CD4-positive, alpha-beta T cell treated with Interleukin-6 at 100 ng/mL for 8 hours (primary cell): Measurements from ENCODE around the gene RAB13.

Source experiments
- DNase-seq: peaks from one replicate; pipeline ENCODE4 v3.0.0-alpha.2; 2020; ENCODE audit warnings: mixed read lengths, low spot score

The RAB13 gene

DNA sequence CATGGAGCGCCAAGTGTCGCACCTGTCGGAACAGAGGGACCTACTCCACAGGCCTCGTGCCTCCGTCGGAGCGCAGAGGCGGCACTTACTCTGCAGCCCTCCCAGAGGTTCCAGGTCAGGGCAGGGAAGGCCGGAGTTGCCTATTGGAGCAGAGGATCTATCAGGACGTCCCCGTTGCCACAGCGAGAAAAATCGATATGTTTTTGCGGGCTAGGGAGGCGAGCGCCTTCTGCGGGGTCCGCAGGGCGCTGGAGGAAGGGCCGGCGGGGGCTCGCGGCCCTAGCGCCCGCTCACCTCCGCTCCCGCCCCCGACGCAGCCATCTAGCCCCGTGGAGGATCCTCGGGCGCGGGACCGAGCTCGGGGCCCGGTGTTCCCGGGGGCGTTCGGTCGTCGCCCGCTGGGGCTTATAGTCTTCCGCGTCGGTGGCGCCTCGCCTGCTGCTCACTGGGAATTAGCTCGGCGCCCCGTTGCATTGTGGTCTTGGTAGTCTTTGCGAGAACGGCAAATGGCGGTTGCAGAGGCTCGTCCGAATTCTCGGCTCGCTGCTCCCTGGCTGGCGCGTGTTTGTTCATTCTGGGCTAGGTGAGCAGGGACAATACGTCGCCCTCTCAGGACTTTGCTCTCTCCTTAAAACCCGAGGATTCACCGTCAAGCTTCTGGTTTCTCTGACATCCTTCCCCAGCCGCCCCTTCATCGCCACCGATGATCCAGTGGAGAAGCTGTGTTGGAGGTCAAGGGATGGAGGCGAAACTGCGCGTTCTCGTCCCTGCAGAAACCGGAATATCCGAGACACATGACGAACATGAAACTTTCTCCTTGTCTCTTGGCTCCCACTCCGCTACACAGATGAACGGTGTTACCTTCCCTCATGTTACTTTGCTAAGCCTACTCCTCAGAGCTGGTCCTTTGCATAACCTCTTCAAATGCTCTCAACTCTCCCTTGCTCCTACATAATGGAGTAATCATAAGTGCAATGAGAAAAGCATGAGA, 8.6 kb downstream of the RAB13 start, which contains the start of gene JTB:
TSS of gene JTB (minus strand) at position 425 of the 991 bp plus-strand sequence. CDS start at position 3, 422 bp downstream.
- peak; percentile 77 for DNase-seq

GRCh38 chr1:153976819-153977249, 9.3 kb downstream of the RAB13 start:
- DNase-seq, result no peak

DNA sequence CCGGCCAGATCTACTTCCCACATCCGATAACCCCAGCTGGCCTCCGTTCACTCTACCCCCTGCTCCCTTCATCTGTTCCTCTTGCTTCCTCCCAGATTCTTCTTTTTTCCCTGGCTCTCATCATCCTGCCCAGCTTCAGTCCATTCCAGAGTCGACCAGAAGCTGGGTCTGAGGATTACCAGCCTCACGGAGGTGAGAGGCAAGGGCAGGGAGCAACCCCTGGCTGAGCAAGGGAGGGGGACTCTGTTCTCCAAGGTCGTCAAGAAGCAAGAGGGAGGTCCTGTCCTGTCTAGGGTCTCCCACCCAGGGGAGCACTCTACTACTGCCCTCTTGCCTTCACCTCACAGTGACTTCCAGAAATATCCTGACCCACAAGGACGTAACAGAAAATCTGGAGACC, 12.6 kb downstream of the RAB13 start:
- DNase-seq, result no peak

- DNase-seq, result no peak
Observed at GRCh38 chr1:153973071-153973470, 13.1 kb downstream of the RAB13 start.

- DNase-seq, result no peak
Observed at GRCh38 chr1:153970346-153970745, 15.8 kb downstream of the RAB13 start.

- no peak for DNase-seq
Observed at GRCh38 chr1:153968972-153969371, 17.2 kb downstream of the RAB13 start.

GRCh38 chr1:153968408-153968807, 17.7 kb downstream of the RAB13 start:
- no peak for DNase-seq

GRCh38 chr1:153968000-153968363, 18.2 kb downstream of the RAB13 start:
- DNase-seq, result no peak

DNA sequence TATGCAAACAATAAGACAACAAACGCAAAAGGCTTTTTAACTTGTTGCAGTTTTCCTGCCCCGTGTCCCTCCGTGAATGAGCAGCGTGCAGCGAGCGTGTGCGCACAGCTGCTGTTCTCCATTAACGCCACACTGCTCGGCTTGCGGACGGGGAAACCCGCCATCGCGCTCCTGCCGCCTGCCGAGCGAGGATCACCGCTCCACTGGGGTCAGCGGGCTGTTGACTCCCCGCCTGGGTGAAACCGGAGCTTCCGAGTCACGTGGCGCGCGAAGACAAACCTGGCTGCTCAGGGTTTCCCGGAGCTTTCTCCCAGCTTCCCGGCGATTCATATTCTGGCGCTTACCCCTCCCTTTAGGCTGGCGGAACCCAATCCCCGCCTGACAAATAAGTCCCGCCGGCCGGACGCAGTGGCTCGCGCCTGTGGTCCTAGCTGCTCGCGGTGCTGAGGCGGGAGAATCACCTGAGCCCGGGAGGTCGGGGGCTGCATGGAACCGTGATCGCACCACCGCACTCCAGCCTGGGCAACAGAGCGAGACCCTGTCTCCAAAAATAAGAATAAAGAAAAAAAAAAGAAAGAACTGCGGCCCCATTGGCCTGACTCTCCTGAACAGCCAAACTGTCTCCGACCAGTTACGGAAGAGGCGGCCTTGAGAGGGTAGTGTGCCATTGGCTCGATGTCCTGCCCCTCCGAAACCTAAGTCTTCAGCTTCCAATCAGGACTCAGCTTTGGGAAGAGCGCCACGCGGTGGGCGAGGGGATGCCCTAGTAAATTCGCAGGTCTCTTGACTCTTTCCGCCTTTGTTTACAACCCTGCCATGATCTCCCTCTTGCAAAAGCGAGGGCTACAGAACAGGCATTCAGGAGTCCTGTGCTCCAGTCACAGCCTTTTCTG, 18.8 kb downstream of the RAB13 start, which contains the start of gene CREB3L4:
TSS of gene CREB3L4 (plus strand) at position 796 of the 893 bp plus-strand sequence. CDS start 624 bp downstream, outside the sequence.
- DNase-seq, result peak; percentile 89

DNA sequence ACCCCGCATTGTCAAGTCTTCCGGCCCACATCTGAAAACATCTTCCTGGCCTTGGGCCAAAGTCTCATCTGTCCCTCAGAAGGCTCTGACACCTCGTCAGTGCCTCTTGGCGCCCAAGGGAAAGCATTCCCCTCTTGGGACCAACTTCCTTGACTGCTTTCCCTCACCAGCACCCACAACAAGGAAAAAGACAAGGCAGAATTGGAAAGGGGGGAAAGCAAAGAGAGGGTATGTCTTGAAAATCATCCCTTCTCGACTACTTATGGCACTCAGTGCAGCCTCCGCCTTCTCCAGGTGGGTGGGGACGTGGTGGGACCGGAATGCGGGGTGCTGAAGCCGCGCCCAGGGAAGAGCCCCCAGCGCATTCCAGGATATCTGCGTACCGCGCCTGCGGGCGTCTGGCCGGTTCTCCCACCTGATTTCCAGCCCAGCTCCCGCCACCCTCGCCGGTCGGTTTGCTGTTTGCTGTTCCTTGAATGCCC, 22.2 kb downstream of the RAB13 start:
- DNase-seq, result no peak

DNA sequence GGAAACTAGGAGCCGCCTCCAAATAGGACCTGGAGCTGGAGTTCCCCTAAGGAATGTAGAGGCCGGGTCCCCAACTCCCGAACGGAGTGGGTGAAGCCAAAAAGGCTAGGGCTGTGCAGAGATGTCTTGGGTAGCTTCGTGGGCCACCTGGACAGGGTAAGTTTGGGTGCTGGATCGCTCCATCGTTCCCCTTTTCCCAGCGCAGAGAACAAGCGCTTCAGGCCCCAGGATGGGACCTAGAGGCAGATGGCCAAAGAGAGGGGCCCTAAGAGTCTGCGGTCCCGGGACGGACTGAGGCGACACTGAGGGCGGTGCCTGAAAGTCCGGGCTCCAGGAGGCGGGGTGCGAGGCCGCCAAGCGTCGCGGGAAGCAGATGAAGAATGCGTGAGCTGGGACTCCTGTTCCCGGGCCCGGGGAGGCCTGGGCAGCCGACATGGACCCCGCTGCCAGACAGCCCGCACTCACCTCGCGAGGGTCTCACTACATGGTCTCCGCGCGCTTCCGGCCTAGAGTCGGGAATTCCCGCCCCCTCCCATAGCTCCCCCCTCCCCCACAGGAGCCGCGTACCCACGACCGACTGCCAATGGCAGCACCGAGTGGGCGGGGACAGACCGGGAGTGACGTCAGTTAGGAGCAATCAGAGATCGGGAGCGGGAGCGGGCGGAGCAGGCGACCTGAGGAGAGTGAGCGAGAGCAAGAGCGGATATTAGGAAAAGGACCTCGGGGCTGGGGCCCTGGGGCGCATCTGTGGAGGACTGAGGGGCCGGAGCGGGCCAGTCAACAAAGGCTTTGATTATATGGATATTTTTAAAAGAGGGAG, 22.9 kb downstream of the RAB13 start, which contains the start of gene SLC39A1:
TSS of gene SLC39A1 (minus strand) at position 508 of the 820 bp plus-strand sequence. CDS start 822 bp downstream, outside the sequence.
- DNase-seq, result peak; percentile 91

GRCh38 chr1:153962088-153963029, 23.8 kb downstream of the RAB13 start:
- no peak for DNase-seq

DNA sequence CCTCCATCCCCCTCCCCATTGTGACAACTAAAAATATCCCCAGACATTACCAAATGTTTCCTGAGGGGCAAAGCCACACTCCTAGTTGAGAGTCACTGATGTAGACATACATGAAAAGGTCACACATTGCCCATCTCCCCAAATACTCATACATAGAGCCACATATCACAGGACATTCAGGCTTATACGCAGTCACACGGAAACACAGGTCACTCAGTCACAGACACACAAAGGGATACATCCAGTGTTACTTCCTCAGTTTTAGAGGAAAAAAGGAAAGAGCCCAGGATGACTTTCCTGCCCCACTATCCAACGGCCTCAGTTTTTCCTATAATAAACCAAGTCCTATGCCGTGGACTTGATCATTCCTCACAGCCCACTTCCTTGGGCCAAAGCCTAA, 24.7 kb downstream of the RAB13 start:
- no peak for DNase-seq

DNA sequence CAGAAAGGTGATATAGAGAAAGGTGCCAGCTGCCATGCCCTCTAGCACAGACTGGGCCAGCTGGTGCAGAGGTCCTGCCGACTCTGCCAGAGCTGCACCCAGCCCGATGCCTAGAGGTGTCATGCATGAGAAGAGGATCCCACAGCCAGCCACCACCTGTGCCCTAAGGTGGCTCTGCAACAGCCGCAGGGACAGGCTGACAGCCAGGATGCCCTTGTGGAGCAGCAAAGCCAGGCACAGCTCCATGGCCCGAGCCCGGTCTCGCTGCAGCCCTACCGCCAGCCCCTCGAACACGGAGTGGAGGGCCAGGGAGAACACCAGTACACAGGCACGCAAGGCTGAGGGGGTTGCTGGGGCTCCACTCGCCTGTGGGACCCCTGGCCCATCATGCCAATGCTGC, 25.9 kb downstream of the RAB13 start:
- no peak for DNase-seq

- no peak for DNase-seq
Observed at GRCh38 chr1:153959454-153959853, 26.7 kb downstream of the RAB13 start.

DNA sequence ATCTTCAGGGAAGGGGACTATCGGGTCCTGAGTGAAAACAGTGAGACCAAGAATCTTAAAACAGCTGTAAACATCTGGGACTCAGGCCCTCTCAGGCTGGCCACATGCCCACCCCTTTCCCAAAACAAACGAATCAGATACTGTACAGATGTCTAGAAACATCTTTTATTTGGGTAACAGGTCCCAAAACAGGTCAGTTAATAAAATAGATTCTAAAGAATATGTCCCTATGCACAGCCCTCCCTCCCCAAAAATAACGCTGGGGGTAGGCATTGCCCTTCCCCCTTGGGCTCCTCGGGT, 27.2 kb downstream of the RAB13 start:
- no peak for DNase-seq

DNA sequence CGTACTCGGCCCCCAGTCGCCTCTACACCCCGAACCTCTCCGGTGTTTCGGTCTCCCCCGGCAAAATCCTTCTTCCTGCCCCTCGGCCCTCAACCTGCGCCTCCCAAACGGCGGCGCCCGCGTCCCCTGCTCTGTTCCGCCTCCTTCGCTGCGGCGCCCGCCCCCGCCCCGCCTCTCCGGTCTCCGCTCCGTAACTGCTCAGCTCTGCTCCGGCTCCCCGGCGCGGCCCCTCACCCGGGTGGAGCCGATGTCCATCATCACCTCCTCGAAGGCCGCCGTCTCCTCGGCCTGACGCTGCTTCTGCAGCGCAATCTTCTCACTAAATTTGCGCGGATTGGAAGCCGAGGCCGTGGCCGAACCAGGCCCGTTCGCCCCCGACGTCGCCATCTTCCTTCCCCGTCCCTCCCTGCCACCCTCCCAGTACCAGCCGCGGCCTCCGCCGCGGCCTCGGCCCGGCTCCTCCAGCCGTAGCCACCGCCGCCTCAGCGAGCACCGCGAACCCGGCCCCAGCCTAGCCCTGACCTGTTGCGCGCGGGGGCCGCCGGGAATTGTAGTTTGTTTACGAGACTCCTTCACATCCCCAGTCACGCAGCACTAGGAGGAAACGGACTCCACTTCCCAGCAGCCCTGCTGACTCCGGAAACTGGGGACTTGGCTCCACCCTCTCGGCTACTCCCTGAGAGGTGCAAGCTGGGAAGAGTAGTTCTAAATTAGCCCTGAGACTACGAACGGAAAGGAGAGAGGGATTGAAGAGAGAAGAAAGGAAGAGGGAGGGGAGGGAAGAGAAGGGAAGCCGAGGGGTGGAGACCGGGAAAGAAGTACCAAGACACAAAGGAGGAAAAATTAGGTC, 27.8 kb downstream of the RAB13 start, which contains the start of gene CRTC2:
TSS of gene CRTC2 (minus strand) at position 502 of the 850 bp plus-strand sequence. CDS start at position 387, 115 bp downstream.
- peak; percentile 97 for DNase-seq

DNA sequence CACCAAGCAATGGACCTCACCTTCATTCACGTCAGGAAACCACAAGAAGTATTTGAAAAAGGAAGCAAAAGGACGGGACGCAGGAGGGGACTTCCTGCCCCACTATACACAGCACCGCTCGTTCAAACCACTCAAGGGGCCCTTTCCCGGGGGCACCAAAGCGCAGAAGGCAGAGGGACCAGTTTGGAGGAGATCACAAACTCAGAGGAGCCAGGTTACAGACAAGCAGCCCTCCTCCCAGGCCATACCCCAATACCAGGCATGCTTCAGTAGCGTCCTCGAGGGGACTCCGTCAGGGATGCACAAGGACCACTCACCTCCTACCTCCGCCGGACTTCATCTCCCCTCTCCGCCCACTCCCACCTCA, 28.4 kb downstream of the RAB13 start:
- peak; percentile 45 for DNase-seq
